GM23338 (cell line): ENCODE data around the gene FIGN. TPM values are rescaled to one million over a fixed set of nuclear protein-coding genes. Genes with fewer than 3 reads are reported as not detected.

Experiments used
- ATAC-seq: fragments of 200-7000 bp; cut with Tn5 transposase; 3 replicates; pipeline ENCODE4 v1.9.1; 2020
- DNase-seq: peaks from one replicate; pipeline ENCODE4 v3.0.0-alpha.2; 2015; ENCODE audit warnings: low spot score
- H2AFZ ChIP-seq: fragments of 200-600 bp; sonication (generic); 2 replicates; pipeline ENCODE4 v1.8.0; 2016; ENCODE audit warnings: antibody characterized with exemption, mild to moderate bottlenecking, moderate library complexity
- H3F3A ChIP-seq: fragments of 200-600 bp; sonication (generic); replicated peaks from 2 replicates; pipeline ENCODE4 v1.8.0; 2017; ENCODE audit warnings: antibody characterized with exemption, mixed run types, low read depth
- H3K27ac ChIP-seq: fragments of 200-600 bp; sonication (generic); 2 replicates; pipeline ENCODE4 v1.6.1; 2016; ENCODE audit warnings: low read depth
- H3K27me3 ChIP-seq: fragments of 200-600 bp; sonication (generic); 2 replicates; pipeline ENCODE4 v1.8.0; 2016; ENCODE audit warnings: mild to moderate bottlenecking, mixed run types, moderate library complexity; ENCODE audit not compliant: insufficient read depth
- H3K36me3 ChIP-seq: fragments of 200-600 bp; sonication (generic); 2 replicates; pipeline ENCODE4 v1.8.0; 2016; ENCODE audit warnings: mild to moderate bottlenecking; ENCODE audit not compliant: insufficient read depth
- H3K4me1 ChIP-seq: fragments of 200-600 bp; sonication (generic); 2 replicates; pipeline ENCODE4 v1.8.0; 2016; ENCODE audit warnings: mild to moderate bottlenecking, moderate library complexity; ENCODE audit not compliant: insufficient read depth
- H3K4me2 ChIP-seq: fragments of 200-600 bp; sonication (generic); 2 replicates; pipeline ENCODE4 v1.7.1; 2017; ENCODE audit warnings: mixed run types
- H3K4me3 ChIP-seq: fragments of 200-600 bp; sonication (generic); 2 replicates; pipeline ENCODE4 v1.6.1; 2016; ENCODE audit warnings: mixed run types
- H3K79me2 ChIP-seq: fragments of 200-600 bp; sonication (generic); replicated peaks from 2 replicates; pipeline ENCODE4 v1.8.0; 2017; ENCODE audit warnings: mild to moderate bottlenecking; ENCODE audit not compliant: insufficient read depth
- H3K9me2 ChIP-seq: fragments of 200-600 bp; sonication (generic); 2 replicates; pipeline ENCODE4 v1.8.0; 2017; ENCODE audit not compliant: insufficient read depth
- H4K20me1 ChIP-seq: fragments of 200-600 bp; sonication (generic); replicated peaks from 2 replicates; pipeline ENCODE4 v1.8.0; 2017; ENCODE audit warnings: mild to moderate bottlenecking; ENCODE audit not compliant: insufficient read depth
- H3K27ac Mint-ChIP-seq: 2 replicates; pipeline ENCODE4 v1.8.0; 2020; ENCODE audit warnings: inconsistent platforms, mild to moderate bottlenecking, moderate library complexity, mixed read lengths
- H3K27me3 Mint-ChIP-seq: 3 replicates; pipeline ENCODE4 v1.8.0; 2022; ENCODE audit warnings: low read depth, mild to moderate bottlenecking, moderate library complexity, mixed read lengths, inconsistent platforms; ENCODE audit not compliant: insufficient read depth, poor library complexity
- H3K36me3 Mint-ChIP-seq: 3 replicates; pipeline ENCODE4 v1.8.0; 2021; ENCODE audit warnings: low read depth, mild to moderate bottlenecking, inconsistent platforms, moderate library complexity, mixed read lengths
- H3K4me1 Mint-ChIP-seq: 3 replicates; pipeline ENCODE4 v1.8.0; 2020; ENCODE audit warnings: mild to moderate bottlenecking, inconsistent platforms, mixed read lengths
- H3K4me3 Mint-ChIP-seq: 3 replicates; pipeline ENCODE4 v1.8.0; 2021; ENCODE audit warnings: moderate library complexity, mild to moderate bottlenecking, inconsistent platforms, mixed read lengths
- H3K9me3 Mint-ChIP-seq: 3 replicates; pipeline ENCODE4 v1.8.0; 2020; ENCODE audit warnings: moderate library complexity, mild to moderate bottlenecking, inconsistent platforms, mixed read lengths
- CREB1 ChIP-seq: fragments of 250-450 bp; sonication (Bioruptor Pico); IDR thresholded peaks from 2 replicates; pipeline ENCODE4 v1.5.0; 2020; ENCODE audit warnings: low read depth, mild to moderate bottlenecking, moderate library complexity
- CTCF ChIP-seq, 2 experiments: fragments of 200-600 bp in 1 of 2; sonication (generic) in 1 of 2; conservative IDR thresholded peaks; 2 replicates each; pipeline versions ENCODE4 v1.5.1 to v1.6.1; 2016 to 2017; ENCODE audit warnings: antibody characterized with exemption in 2 of 2, low read depth in 2 of 2, mild to moderate bottlenecking in 2 of 2, moderate library complexity in 1 of 2
- EZH2 ChIP-seq: fragments of 200-600 bp; sonication (generic); IDR thresholded peaks from one replicate; pipeline ENCODE4 v1.8.0; 2017; ENCODE audit warnings: antibody characterized with exemption, mild to moderate bottlenecking, low read depth; ENCODE audit not compliant: unreplicated experiment
- REST ChIP-seq: IDR thresholded peaks from one replicate; pipeline ENCODE4 v1.6.1; 2018; ENCODE audit warnings: antibody characterized with exemption; ENCODE audit not compliant: unreplicated experiment
- ZNF331 ChIP-seq: fragments of 250-450 bp; sonication (Bioruptor Pico); IDR thresholded peaks from 2 replicates; pipeline ENCODE4 v1.5.0; 2020; ENCODE audit warnings: low read depth, mild to moderate bottlenecking, moderate library complexity
- ZNF462 ChIP-seq: fragments of 250-450 bp; sonication (Bioruptor Pico); IDR thresholded peaks from 2 replicates; pipeline ENCODE4 v1.5.0; 2020; ENCODE audit warnings: mild to moderate bottlenecking, moderate library complexity
- polyA plus RNA-seq: library from polyadenylated mRNA; unstranded; fragments of >200 nt; fragmentation: Nextera tagmentation; extraction: Ambion mirVana; gene quantifications from 2 replicates; pipeline ENCODE4 v1.2.1, GENCODE V29; 2016
- total RNA-seq: library from RNA; depleted of rRNA; stranded (reverse); fragments of >200 nt; shearing (Covaris generic); gene quantifications from 2 replicates; pipeline ENCODE4 v1.2.3, GENCODE V29; 2014

The FIGN gene
- total and polyA plus RNA-seq, 2 experiments from 2014 or later, result 17.2 to 23.6 TPM

GRCh38 chr2:163715199-163715598, 20.6 kb downstream of the FIGN start (continued):
- no peak for TF ChIP-seq REST

GRCh38 chr2:163713534-163714311, 22.1 kb downstream of the FIGN start:
- Mint-ChIP-seq H3K36me3 (no peaks in the 10 kb centered on the region), H3K9me3 (no peaks in the 10 kb centered on the region), H3K27me3 (no peaks in the 10 kb centered on the region), H3K4me3 (no peak overlapping the region), H3K27ac (no peak overlapping the region), H3K4me1 (peaks cover 58% of the 10 kb centered on the region)
- Histone ChIP-seq H3K27ac (no peak overlapping the region), H3K4me1 (peaks cover 71% of the 10 kb centered on the region), H3K36me3 (no peaks in the 10 kb centered on the region), H3K4me2 (peak overlapping the region; percentile 5; the same call in 1 of the 2 replicates), H3F3A (no peaks in the 10 kb centered on the region), H4K20me1 (peaks cover 4% of the 10 kb centered on the region; the same call in 1 of the 2 replicates), H3K9me2 (no peaks in the 10 kb centered on the region), H3K79me2 (peaks cover 77% of the 10 kb centered on the region), H3K27me3 (no peaks in the 10 kb centered on the region), H2AFZ (no peak overlapping the region), H3K4me3 (no peak overlapping the region)
- ATAC-seq (peak; percentile 81), DNase-seq (peak; percentile 47)
- no peak for TF ChIP-seq ZNF462 (CRISPR knock-in tag)
- TF ChIP-seq ZNF331 (CRISPR knock-in tag), result no peak
- no peak for TF ChIP-seq CREB1
- TF ChIP-seq CTCF (conservative IDR thresholded peaks at IDR 0.05; ENCODE audit: low read depth in 2 of 2), result no peak
- no peak for TF ChIP-seq EZH2
